DND-41 (cell line): ENCODE measurements around the gene SLC15A5.
A peak's percentile ranks its signal among the peaks of the same experiment; 100 is the strongest.

Source experiments
- ATAC-seq: fragments of 200-7000 bp; cut with Tn5 transposase; 3 replicates; pipeline ENCODE4 v1.9.1; 2021; ENCODE audit warnings: low read depth; ENCODE audit not compliant: insufficient read depth
- DNase-seq: peaks from one replicate; pipeline ENCODE4 v3.0.0-alpha.2; 2020
- H2AFZ ChIP-seq: 2 replicates; pipeline ENCODE4 v1.6.0; 2012; ENCODE audit warnings: low read depth, low read length
- H3K27ac ChIP-seq: 2 replicates; pipeline ENCODE4 v1.5.1; 2012; ENCODE audit warnings: low read length, inconsistent platforms
- H3K27me3 ChIP-seq: fragments of 200-600 bp; sonication (generic); 2 replicates; pipeline ENCODE4 v1.6.0; 2012; ENCODE audit warnings: low read length, mild to moderate bottlenecking, inconsistent platforms; ENCODE audit not compliant: insufficient read depth, poor library complexity
- H3K36me3 ChIP-seq: 2 replicates; pipeline ENCODE4 v1.5.1; 2012; ENCODE audit warnings: low read length, inconsistent platforms; ENCODE audit not compliant: insufficient read depth
- H3K4me1 ChIP-seq: 2 replicates; pipeline ENCODE4 v1.5.1; 2012; ENCODE audit warnings: mild to moderate bottlenecking, low read length; ENCODE audit not compliant: insufficient read depth
- H3K4me2 ChIP-seq: 2 replicates; pipeline ENCODE4 v1.6.0; 2012; ENCODE audit warnings: mild to moderate bottlenecking, moderate library complexity, low read length, inconsistent platforms; ENCODE audit not compliant: insufficient read depth
- H3K4me3 ChIP-seq, 2 experiments: fragments of 200-600 bp in 1 of 2; shearing (Covaris generic) in 1 of 2; 2 replicates each; pipeline ENCODE4 v1.5.1; 2012 to 2016; ENCODE audit warnings: inconsistent platforms in 2 of 2, low read length in 2 of 2, mild to moderate bottlenecking in 2 of 2, low read depth in 1 of 2, moderate library complexity in 1 of 2
- H3K79me2 ChIP-seq: 2 replicates; pipeline ENCODE4 v1.6.0; 2012; ENCODE audit warnings: low read length, inconsistent platforms; ENCODE audit not compliant: insufficient read depth
- H3K9ac ChIP-seq: 2 replicates; pipeline ENCODE4 v1.6.0; 2012; ENCODE audit warnings: low read depth, mild to moderate bottlenecking, inconsistent platforms, low read length, moderate library complexity
- H3K9me3 ChIP-seq: 2 replicates; pipeline ENCODE4 v1.5.1; 2012; ENCODE audit warnings: low read length, moderate library complexity, mild to moderate bottlenecking, inconsistent platforms; ENCODE audit not compliant: insufficient read depth, severe bottlenecking
- H4K20me1 ChIP-seq: 2 replicates; pipeline ENCODE4 v1.6.0; 2012; ENCODE audit warnings: low read length; ENCODE audit not compliant: insufficient read depth
- CTCF ChIP-seq: IDR thresholded peaks from 2 replicates; pipeline ENCODE4 v1.5.1; 2012; ENCODE audit warnings: borderline replicate concordance, low read length, moderate library complexity, mild to moderate bottlenecking; ENCODE audit not compliant: poor library complexity, severe bottlenecking; ENCODE audit errors: extremely low read depth
- EZH2 ChIP-seq: IDR thresholded peaks from 3 replicates; pipeline ENCODE4 v1.6.1; 2012; ENCODE audit warnings: borderline replicate concordance, low read depth, mild to moderate bottlenecking, moderate library complexity, low read length, inconsistent platforms; ENCODE audit not compliant: severe bottlenecking

The SLC15A5 gene

DNA sequence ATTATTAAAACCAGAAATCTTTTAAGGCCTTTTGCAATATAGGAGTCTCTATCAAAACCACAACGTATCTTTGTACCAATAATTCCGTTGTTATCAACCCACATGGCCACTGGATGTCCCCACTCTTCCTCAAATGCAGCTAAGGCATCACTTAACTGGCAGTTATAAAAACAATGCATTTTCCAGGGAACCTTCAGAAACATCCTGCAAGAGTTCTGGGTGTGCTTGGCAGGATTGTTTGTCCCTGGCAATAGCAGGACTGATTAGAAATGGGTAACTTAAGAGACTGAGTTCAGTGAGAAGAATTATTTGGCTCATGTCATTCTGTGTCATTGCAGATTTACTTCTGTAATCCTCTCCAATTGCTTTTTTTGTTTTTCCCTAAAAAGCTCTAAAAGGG, 112.0 kb downstream of the SLC15A5 start:
- Histone ChIP-seq H2AFZ (no peak overlapping the region), H3K9me3 (no peaks in the 10 kb centered on the region), H3K9ac (no peak overlapping the region), H3K4me2 (no peak overlapping the region), H3K4me1 (no peaks in the 10 kb centered on the region), H3K79me2 (no peaks in the 10 kb centered on the region), H4K20me1 (no peaks in the 10 kb centered on the region; the same call in 1 of the 2 replicates), H3K27me3 (peaks cover 5% of the 10 kb centered on the region), H3K36me3 (no peaks in the 10 kb centered on the region), H3K4me3 (no peak overlapping the region), H3K27ac (no peak overlapping the region)
- DNase-seq (no peak), ATAC-seq (no peak)
- TF ChIP-seq CTCF (peak; percentile 41), EZH2 (no peak)

DNA sequence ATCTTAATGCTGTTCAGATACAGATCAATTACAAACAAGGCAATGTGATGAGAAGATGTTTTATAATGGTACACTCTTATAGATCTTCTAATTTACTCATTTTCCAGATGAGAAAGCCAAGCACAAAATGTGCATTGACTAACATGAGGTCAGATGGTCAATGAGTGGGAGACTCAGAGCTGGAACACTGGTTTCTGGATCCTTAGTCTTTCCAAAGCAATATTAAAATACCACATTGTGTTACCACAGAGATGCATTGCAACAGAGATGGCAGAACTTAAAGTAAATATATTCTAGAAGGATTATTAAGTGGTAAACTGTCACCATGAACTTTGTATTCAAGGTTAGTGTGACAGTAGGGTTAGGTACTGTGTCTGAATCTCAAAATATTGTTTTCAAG, 113.6 kb downstream of the SLC15A5 start:
- Histone ChIP-seq H3K79me2 (no peaks in the 10 kb centered on the region), H3K27ac (no peak overlapping the region), H3K9ac (no peak overlapping the region), H3K4me3 (no peak overlapping the region), H3K4me1 (no peaks in the 10 kb centered on the region), H3K9me3 (no peaks in the 10 kb centered on the region), H3K4me2 (no peak overlapping the region), H3K36me3 (no peaks in the 10 kb centered on the region), H2AFZ (no peak overlapping the region), H3K27me3 (peaks cover 5% of the 10 kb centered on the region), H4K20me1 (no peaks in the 10 kb centered on the region; the same call in 1 of the 2 replicates)
- ATAC-seq (no peak), DNase-seq (no peak)
- TF ChIP-seq EZH2 (no peak), CTCF (no peak)

DNA sequence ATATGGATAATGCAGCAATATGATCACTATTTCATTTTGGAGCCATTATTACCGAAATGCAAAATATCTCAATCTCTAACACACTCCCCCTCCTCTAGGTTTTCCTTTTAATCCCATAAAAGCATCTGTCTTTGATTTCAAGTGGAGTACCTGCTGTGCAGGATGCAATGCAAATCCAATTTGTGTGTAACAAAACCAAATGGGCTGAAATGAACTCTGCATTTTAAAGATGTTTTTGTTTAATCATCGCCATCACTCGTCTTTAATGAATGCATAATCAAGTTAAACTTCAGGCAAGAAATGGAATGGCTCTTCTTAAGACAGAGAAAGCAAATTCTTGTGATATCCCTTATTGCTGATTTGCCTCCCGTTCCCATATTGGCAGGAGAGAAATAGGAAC, 114.3 kb downstream of the SLC15A5 start:
- Histone ChIP-seq H3K4me2 (no peak overlapping the region), H3K79me2 (no peaks in the 10 kb centered on the region), H2AFZ (no peak overlapping the region), H3K9me3 (no peaks in the 10 kb centered on the region), H3K4me1 (no peaks in the 10 kb centered on the region), H3K4me3 (no peak overlapping the region), H3K27me3 (peaks cover 5% of the 10 kb centered on the region), H4K20me1 (no peaks in the 10 kb centered on the region; the same call in 1 of the 2 replicates), H3K36me3 (no peaks in the 10 kb centered on the region), H3K9ac (no peak overlapping the region), H3K27ac (no peak overlapping the region)
- DNase-seq: no peak
- ATAC-seq: no peak
- TF ChIP-seq EZH2 (no peak), CTCF (no peak)

DNA sequence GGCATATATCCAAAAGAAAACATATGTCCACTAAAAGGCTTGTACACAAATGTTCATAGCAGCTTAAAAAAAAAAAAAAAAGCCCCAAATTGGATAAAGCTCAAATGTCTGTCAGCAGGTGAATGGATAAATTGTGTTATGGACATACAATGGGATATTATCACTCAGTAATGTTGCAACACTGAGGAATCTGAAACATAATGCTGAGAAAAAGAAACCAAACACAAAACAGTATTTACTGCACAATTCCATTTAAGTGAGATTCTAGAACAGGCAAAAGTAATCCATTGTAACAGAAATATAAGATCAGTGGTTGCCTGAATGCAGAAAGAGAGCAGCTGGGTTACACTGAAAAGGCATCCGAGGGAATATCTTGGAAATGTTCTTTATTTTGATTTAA, 117.9 kb downstream of the SLC15A5 start:
- Histone ChIP-seq H4K20me1 (no peaks in the 10 kb centered on the region; the same call in 1 of the 2 replicates), H3K9me3 (no peaks in the 10 kb centered on the region), H3K4me1 (no peaks in the 10 kb centered on the region), H3K27me3 (no peaks in the 10 kb centered on the region), H3K4me2 (no peak overlapping the region), H2AFZ (no peak overlapping the region), H3K27ac (no peak overlapping the region), H3K9ac (no peak overlapping the region), H3K79me2 (no peaks in the 10 kb centered on the region), H3K4me3 (no peak overlapping the region), H3K36me3 (no peaks in the 10 kb centered on the region)
- no peak for ATAC-seq
- DNase-seq: no peak
- TF ChIP-seq CTCF: no peak
- TF ChIP-seq EZH2: no peak
